Activated CD4-positive, alpha-beta T cell treated with anti-CD3 and anti-CD28 coated beads, Interleukin-2, amount 50 U/mL, for 1 hour (primary cell): ENCODE measurements around the gene BMP5.

ENCODE experiments used
- DNase-seq: peaks from one replicate; pipeline ENCODE4 v3.0.0-alpha.2; 2020

BMP5 gene

DNA sequence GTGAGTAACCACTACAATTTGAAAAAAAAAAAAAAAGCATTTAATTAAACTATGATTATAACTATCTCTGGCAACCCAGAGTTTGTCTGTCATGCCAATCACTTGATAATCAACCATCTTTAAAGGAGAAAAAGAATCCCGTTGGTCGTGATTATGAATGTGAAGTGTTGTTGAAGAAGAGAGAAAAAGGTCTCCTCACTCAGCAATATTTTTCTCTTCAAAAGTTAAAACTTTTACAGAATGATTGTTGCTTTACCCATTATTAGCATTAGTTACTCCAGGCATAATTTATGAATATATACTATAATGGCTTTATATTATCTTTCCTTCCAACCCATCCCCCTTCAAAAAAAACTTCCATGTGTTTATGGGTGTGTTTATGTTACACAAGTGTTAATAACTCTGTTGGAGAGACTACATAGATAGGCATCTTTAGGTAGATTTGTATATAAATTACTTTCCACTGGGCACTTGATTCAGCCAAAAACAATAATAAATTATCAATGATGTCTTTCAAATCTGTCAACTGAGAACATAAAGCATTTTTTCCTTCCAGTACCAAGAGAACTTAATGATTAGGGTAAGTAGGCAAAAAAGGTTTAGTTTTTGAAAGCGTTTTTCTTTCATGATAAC is 5.1 kb downstream of the BMP5 start:
- DNase-seq: no peak

DNA sequence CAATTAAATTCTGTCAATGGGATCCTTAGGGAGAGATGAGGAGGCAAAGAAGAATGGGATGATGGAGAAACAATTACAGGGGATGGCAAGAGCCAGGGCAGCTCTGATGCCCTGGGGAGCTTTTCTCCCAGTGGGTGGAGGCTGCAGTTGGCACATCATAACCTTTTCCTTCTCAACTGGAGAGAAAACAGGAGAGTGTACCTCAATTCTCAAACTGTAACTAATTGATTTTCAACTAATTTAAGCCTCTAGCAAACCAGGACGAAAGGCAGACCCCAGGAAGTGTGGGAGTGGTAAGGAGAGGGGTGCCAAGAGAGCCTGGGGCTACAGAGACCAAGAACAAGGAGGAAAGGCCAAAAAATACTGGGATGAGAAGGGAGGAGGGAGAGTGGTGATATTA is 5.7 kb downstream of the BMP5 start:
- DNase-seq: no peak

DNA sequence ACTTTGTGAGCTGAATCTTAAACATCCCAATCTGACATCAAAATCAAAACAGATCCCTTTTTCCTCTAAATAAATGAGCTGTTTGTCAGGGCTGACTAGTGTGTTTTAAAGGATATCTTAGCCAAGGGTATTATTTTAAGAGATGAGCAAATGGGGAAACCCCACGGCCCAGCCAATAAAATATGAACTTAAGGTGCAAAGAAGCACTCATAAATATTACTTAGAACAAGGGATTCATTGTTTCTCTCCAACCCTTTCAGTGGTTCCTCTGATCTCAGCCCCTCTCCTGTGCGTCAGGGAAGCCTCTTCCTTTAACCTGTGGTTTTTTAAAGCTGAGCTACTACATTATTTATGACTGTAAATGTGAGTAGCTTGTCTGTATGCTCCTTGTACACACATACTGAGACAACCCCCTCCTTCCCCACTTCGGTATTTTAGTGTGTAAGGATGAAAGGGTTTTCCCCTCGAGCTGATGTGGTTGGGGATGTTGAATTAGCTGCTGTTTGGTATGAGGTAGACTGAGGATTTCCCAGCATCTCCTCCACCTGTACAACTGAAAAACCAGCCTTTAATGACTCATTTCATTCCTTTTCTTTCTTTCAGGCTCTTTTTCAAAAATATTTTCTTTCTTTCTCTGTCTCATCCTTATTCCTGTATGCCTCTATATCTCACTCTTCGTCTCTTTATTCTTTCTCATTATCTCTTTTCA is 6.5 kb downstream of the BMP5 start:
- no peak for DNase-seq

DNA sequence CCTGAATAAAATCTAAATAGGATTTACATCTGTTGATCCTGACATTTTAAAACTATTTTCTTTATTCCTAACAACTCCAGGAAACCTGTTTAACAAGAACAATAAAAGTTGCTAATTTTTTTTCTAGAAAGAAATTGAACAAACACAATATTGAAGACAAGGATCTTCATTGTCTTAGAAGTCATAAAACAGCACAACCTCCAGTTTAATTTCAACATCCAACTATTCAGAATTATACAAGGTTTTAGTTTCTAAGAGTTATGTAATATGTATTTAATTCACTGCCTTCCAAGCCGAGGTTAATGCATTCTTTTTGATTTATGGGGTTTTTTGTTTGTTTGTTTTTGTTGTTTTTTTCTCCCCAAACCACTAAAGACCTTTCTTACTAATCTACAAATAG is 7.2 kb downstream of the BMP5 start:
- DNase-seq: no peak

DNA sequence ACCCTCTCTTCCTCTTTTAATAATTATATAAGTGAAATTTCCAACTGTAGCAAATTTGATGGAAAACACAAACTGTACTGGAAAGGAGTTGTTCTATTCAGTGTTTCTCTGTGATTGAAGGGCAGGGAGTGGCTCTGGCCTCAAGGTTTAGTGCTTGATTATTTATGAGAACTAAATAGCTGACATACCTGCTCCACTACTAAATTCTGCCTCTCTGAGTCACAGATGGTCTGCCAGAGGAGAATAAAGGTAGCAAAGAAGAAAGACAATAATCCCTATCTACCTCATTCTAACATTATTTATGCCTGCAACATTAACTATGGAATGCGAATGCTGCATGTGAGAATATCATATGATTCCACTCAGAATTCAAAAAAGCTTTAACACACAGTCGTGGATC is 9.3 kb downstream of the BMP5 start:
- DNase-seq: no peak

DNA sequence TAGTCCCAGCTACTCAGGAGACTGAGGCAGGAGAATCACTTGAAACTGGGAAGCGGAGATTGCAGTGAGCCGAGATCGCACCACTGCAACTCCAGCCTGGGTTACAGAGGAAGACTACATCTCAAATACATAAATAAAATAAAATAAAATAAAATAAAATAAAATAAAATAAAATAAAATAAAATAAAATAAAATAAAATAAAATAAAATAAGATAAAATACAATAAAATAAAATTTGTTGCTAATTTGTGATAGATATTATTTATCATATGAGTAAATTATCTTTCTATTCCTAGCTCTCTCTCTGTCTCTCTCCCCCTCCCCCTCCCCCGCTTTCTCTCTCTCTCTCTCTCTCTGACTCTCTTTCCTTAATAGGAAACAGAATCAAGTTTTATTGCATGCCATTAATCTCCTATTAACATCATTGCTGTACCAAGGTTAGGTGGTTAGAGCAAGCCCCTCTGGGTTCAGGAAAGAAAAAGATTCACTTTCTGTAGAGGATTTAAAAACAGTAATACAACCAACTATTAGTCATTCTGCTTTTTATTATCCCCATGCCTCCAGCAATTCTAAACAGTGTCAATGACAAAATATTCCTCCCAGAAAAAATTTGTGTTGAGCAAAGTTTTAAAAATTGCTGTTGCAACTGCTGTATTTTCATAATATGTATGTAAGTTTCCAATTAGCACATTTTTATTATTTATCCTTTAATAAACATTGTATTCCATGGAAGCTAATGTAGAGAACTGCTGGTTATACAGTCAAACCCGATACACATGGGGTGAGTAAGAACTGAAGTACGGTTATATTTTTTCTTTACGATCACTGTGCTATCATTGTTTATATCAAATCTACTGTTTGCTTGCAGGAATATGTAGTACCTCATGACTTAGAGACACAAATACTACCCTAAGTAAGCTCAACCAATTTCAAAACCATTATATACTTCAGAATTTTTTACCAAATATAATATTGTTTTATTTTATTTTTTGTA is 22.1 kb downstream of the BMP5 start:
- no peak for DNase-seq

DNA sequence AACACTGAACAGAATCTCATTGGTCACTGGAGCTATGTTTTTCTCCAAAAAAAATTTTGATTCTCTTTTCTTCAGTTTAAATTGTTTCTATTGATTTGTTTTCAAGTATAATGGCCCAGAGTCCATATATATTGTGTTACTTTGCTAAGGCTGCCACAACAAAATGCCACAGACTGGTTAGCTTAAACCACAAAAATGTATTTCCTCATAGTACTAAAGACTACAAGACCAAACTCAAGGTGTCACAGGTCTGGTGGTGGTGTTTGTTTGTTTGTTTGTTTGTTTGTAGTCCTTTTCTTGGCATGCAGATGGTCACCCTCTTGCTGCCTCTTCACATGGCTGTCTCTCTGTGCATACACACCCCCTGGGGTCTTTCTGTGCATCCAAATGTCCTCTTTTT is 34.0 kb downstream of the BMP5 start:
- DNase-seq: no peak

DNA sequence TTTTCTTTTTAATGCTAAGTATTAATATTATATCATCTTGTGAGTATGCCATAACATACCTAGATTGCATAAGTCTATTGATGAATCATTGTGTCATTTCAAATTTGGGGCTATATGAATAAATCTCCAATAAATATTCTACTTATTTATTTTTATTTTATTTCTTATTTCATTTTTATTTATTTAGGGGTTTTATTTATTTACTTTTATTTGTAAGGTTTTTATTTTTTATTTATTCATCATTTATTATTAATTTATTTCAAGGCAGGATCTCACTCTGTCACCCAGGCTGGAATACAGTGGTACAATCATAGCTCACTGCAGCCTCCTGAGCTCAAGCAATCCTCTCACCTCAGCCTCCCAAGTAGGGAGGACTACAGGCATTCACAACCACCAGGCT is 36.3 kb downstream of the BMP5 start:
- no peak for DNase-seq

DNA sequence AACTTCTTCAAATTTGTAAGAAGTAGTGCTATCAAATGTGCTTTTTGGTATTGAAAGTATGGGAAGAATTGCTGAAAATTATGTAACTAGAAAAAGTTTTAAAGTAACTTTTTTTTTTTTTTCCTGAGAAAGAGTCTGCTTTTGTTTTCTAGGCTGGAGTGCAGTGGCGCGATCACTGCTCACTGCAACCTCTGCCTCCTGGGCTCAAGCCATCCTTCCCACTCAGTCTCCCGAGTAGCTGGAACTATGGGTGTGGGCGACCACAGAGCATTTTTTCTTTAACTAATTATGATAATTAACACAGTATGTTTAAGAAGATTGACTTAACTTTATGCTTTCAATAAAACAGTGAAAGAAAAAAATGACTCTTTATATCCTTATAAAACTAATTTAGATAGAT is 38.4 kb downstream of the BMP5 start:
- DNase-seq: no peak

DNA sequence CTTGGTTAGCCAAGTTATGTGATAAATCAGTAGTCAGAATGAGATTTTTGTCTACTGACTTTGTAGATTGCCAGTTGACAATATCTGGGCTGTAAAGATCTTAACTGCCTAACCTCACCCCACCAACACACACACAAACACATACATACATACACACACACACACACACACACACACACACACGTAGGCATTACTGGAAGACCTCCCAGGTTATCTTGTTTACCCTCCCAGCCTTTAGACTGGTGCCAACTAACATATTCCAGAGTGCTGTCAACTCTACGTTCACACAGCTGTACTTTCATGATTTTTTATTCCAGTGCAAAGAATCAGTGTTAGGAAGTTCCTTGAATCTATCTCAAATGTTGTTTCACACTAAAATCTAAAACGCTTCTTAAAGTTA is 38.9 kb downstream of the BMP5 start:
- DNase-seq: no peak

DNA sequence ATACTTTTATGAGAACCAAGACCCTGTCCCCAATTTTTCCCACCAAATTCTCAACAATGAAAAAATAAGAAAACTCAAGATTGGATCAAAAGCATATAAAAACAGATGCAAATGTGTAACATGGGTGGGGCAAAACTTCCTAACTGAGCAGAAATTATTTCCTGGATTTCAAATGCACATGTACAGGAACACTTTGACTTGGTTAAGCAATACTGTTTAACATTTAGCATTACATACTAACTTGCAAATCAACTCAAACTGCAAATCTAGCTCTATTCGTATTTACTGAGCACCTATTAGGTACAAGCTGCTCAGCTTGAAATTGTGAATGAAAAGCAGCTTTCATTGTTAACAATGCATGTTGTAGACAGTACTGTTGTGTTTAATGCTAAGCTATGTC is 40.2 kb downstream of the BMP5 start:
- no peak for DNase-seq

DNA sequence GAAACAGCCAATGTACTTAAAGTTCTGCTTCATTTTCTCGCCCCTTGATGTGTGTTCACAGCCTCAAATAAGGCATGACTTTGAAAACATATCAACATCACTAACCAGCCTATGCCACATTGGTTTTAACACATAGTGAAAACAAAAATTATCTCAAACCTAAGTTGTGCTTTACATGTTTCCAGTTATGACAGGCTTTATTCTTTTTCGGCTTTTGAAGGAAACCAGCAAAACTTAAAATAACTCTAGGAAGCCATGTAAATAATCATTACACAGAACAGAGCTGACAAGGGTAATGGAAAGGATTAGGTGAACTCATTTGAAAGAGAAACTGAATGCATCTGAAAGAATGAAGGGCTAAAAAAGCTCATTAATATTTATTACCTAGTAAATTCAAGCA is 42.1 kb downstream of the BMP5 start:
- DNase-seq: no peak

DNA sequence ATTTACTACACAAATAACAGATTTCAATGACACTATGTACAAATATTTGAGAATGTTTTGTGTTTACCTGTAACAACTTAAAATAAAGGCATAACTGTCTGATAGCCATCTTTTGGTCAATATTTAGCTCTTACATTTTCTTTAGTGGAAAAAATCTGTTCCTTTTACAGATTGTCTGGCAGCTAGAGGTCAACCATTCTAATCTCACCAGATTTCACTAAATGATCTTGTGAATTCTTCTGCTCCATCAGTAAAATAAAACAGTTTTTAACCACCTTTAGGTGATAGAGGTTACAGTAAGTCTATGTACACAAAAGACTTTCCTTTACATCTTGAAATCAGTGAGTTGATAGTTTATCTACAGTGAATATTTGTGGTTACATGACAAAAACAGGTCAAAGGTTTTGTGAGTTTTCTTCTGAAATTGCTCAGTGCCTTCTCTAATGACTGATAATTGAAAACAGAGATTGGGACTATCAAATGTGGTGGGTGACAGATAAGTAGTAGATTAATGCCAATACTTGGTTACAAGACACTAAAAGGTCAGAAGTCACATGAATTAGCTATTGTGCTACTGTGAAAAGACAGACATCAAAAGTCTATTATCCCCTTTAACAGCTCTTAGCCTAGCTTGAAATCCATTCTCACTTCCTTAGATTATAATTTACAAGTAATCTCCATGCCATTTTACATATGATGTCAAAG is 47.4 kb downstream of the BMP5 start:
- DNase-seq: no peak

DNA sequence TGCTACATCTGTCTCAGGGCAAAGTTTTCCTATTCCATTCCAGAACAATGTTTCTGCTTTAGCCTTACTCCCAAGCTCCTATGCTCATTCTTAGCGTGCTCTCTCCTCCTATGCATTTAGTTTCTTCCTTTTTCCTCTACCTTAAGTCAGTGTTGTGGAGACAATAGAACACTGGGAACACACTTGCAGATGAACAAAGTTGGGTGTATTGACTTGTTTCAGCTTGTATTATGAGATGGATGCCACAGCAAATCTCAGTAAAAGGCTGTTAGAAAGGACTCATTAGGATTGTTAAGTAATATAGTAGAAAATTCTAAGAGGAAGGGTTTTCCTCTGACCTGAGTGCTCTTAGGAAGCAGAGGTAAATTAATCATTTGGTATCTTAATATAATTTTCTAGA is 48.4 kb downstream of the BMP5 start:
- no peak for DNase-seq

DNA sequence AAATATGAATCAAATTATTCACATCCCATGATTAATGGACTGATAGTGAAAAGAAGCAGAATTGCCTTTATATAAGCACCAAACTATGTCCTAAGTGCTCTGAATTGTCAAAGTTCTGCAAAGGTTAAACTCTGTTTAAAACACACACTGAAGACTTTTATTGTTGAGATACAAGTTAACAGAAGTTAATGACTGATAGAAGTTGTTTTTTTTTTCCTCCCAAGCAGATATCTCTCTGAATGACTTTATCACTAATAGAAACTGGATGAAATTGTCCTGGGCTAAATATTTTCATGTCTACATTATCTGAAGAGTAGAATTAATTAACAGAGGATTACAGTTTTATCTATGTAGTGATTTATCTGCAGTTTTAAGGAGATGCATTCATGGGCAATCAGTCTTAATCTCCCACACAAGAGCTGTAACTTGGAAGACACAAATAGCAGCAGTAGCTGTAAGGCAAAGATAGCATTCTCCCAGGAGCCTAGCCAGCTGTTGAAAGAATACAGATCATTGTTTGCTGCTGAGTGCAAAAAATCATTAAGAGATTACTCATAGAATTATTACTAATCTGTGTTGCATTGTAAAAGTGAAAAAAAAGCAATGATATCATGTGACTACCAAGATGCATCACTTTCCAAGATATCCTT is 49.9 kb downstream of the BMP5 start:
- DNase-seq: no peak

DNA sequence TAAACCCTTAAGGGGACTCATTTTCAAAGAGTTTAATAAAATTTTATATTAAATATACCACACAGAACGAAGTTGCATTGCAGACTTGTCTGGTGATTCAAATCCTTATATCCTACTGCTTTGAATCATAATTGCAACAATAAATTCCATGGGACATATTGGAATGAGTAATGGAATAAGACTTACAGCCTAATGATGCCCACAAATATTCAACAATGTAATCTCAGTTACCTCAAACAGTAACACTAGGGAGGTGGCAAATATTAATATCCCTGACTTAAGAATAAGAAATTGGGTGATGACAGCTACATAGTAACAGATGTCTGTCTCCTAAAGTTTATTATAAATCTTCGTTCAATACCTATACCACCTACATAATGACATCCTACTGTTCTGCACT is 52.6 kb downstream of the BMP5 start:
- DNase-seq: no peak

DNA sequence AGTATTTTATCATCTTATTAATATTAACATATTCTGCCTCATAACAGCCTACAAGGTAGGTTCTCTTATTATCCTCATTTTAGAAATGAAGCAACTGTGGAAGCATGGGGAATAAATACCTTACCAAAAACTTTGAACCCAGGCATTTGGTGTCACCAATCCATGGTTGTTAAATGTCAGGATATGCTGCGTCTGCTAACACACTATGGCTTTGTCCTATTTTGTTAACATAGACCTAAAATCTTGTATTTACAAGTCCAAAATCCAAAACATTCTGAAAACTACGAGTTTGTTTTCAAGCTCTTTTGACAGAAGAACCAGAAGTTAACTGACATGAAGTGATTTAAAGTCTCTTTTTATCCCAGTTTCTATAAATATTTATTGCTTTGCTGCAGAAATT is 53.4 kb downstream of the BMP5 start:
- DNase-seq: no peak

DNA sequence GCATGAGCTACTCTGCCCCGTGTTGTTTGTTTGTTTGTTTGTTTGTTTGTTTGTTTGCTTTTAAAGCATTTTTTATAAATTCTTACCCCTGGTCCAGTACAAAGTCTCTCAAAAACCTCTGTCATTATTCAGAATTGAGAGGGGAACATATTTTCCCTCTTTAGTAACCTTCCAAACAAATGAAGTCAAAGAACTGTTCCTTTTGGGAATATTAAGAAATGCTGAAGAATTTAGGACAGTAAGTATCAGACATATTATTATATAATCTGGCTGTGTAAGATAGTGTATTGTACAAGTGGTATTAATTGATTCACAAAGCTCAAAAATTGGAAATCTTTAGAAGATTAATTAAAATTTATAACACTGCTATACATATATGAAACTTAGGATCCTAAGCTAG is 54.7 kb downstream of the BMP5 start:
- DNase-seq: no peak

DNA sequence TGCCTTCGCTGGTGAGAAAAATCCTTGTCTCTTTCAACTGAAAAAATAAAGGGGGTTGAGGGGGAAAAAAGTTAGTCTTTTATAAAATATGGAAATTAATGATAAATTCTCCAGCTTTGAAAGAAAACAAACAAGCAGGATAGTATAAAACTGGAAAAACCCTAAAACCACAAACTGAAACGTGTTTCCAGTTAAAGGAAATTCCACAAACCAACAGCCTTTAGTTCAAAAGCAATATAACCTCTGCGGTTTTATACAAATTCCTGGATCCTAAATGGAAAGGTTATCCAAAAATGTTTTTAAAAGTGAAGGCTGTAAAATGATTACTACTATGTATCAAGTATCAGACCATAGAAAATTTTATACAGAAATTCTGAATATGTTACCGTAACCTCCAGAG is 55.6 kb downstream of the BMP5 start:
- DNase-seq: no peak

DNA sequence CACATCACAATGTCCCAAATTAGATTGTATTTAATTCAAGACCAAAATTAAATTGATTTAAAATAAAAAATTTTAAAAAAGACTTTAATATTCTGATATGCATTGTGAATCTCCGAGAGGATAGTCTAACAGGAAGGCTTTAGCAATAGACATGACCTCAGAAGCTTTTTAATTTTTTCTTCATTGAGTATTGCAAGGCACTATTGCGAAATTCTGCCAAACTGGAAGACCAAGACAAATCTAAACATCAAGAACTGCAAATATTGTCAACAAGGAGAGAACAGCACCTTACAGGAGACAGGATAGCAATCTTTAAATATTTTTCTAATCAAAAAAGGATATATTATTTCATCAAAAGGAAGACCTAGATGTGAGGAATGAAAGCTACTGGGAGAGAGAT is 56.9 kb downstream of the BMP5 start:
- DNase-seq: no peak

DNA sequence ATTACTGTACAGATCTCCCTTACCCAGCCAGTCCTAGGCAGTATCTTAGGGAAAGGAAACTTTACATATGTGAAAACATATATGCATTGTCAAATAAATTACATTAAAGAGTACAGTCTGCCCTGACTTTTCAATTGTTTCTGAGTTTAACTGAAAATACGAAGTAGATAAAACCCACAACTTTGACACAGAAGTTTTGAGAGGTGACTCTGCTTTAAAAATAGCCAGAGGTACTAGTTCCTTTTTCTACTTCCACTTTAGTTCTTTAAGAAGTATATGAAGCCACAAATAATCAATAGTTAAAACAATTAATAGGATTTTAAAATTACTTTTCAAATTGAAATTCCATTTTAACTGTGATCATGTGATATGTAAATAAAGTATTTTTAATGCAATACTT is 62.9 kb downstream of the BMP5 start:
- DNase-seq: no peak

DNA sequence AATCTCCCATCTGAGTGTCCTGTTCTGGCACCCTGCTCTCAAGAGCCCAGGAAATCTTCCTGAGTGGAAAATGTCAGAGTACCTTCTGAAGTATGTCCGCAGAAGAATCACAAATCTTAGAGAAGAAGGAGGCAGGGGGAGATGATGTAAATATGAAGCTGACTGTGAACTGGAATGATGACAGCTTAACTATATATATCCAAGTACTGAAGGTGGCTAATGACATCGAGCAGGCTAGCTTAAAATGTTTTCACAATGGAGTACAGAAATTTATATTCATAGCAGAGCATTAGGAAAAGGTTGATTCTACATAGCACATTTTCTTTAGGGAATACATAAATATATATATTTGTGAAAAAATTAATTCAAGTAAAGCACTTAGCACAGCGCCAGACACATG is 64.3 kb downstream of the BMP5 start:
- DNase-seq: no peak

DNA sequence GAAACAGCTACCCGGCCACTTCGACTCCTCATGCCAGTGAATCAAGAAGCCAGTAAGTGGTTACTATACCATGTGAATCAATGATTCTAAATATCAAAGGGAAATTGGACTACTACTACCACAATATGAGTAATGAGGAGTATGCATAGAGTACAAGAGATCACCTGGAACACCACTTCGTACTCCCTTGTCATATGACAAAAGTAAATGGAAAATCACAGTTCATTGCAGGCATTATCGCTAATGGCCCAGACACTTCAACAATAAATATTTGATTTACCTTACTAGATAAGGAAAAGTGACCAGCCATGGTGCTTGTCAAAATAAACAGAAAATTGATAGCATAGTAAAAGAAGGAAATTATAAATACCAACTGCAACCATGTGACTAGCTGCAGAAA is 73.1 kb downstream of the BMP5 start:
- DNase-seq: no peak
